22Rv1 (cell line): ENCODE results near the gene CAPN3.

Experiments used
- H3K27ac ChIP-seq: fragments of 450-650 bp; 2 replicates; pipeline ENCODE4 v1.5.1; 2017
- CTCF ChIP-seq: fragments of 450-650 bp; IDR thresholded peaks from 2 replicates; pipeline ENCODE4 v1.5.1; 2017; ENCODE audit warnings: mild to moderate bottlenecking
- ZFX ChIP-seq: fragments of 450-650 bp; IDR thresholded peaks from 2 replicates; pipeline ENCODE4 v1.6.1; 2017; ENCODE audit warnings: antibody characterized with exemption, borderline replicate concordance

The CAPN3 gene

GRCh38 chr15:42419369-42419768 is 60.1 kb downstream of the CAPN3 start:
- TF ChIP-seq ZFX: no peak
- TF ChIP-seq CTCF: no peak
- H3K27ac ChIP-seq: no peak overlapping the region

- H3K27ac ChIP-seq: no peak overlapping the region
- TF ChIP-seq ZFX: no peak
- no peak for TF ChIP-seq CTCF
Measured at GRCh38 chr15:42421376-42421775, 62.1 kb downstream of the CAPN3 start.

GRCh38 chr15:42427429-42428223 is 68.3 kb downstream of the CAPN3 start:
- TF ChIP-seq ZFX: no peak
- no peak for TF ChIP-seq CTCF
- no peak overlapping the region for H3K27ac ChIP-seq

- no peak overlapping the region for H3K27ac ChIP-seq
- no peak for TF ChIP-seq CTCF
- no peak for TF ChIP-seq ZFX
Measured at GRCh38 chr15:42444415-42445063, 85.2 kb downstream of the CAPN3 start.

- no peak for TF ChIP-seq CTCF
- no peak for TF ChIP-seq ZFX
- no peak overlapping the region for H3K27ac ChIP-seq
Measured at GRCh38 chr15:42445551-42445950, 86.2 kb downstream of the CAPN3 start.

GRCh38 chr15:42447599-42447998 is 88.3 kb downstream of the CAPN3 start:
- no peak overlapping the region for H3K27ac ChIP-seq
- TF ChIP-seq ZFX (no peak), CTCF (no peak)

GRCh38 chr15:42448281-42448680 is 89.0 kb downstream of the CAPN3 start:
- H3K27ac ChIP-seq: no peak overlapping the region
- TF ChIP-seq ZFX (no peak), CTCF (no peak)
